Sigmoid colon (tissue), 4 donors: ENCODE results near the gene NENF.

ENCODE experiments used
- EP300 ChIP-seq, 4 donors: sonication (generic); formaldehyde crosslinking; IDR thresholded peaks; one replicate each; pipeline ENCODE4 v1.6.1; 2017; ENCODE audit warnings: antibody characterized with exemption in 4 of 4
- POLR2A ChIP-seq, 2 donors: fragments of 450-650 bp; IDR thresholded peaks; one replicate each; pipeline ENCODE4 v1.6.1; 2016; ENCODE audit warnings: antibody characterized with exemption in 2 of 2, mild to moderate bottlenecking in 2 of 2, moderate library complexity in 2 of 2
- TF ChIP-seq, protein P1 (sequence below), 4 experiments: fragments of 450-650 bp in 3 of 4; fragments of 200-600 bp in 1 of 4; IDR thresholded peaks; one replicate each; pipeline ENCODE4 v1.5.1; 2016 to 2019; ENCODE audit warnings: antibody characterized with exemption in 4 of 4, mild to moderate bottlenecking in 3 of 4, moderate library complexity in 2 of 4

DNA sequence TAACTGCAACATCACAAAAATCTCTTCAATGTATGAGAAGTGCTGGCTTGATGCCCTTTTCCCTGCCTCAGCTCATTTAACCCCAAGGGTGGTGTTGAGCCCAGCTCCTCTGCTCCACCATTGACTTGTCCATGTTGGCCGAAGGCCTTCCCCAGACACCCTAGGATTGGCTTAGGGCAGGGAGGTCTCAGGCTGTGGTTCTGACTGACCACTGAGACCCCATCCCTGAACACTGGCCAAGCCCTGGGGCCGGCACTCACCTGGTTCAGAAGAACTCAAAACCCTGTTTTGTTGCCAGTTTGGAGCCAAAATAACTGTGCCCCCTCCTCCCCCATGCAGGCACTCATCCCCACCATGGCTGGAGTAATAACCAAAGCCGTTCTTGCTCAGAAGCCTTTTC is 38.6 kb downstream of the NENF start:
- TF ChIP-seq, protein P1, sequence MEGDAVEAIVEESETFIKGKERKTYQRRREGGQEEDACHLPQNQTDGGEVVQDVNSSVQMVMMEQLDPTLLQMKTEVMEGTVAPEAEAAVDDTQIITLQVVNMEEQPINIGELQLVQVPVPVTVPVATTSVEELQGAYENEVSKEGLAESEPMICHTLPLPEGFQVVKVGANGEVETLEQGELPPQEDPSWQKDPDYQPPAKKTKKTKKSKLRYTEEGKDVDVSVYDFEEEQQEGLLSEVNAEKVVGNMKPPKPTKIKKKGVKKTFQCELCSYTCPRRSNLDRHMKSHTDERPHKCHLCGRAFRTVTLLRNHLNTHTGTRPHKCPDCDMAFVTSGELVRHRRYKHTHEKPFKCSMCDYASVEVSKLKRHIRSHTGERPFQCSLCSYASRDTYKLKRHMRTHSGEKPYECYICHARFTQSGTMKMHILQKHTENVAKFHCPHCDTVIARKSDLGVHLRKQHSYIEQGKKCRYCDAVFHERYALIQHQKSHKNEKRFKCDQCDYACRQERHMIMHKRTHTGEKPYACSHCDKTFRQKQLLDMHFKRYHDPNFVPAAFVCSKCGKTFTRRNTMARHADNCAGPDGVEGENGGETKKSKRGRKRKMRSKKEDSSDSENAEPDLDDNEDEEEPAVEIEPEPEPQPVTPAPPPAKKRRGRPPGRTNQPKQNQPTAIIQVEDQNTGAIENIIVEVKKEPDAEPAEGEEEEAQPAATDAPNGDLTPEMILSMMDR (IDR thresholded peaks at IDR 0.05) = no peak
- TF ChIP-seq POLR2A (IDR thresholded peaks at IDR 0.05) (no peak), EP300 (IDR thresholded peaks at IDR 0.05) (no peak)
